Liver (tissue), 9 donors: ENCODE measurements around the gene DAAM1. TPM values are rescaled to one million over a fixed set of nuclear protein-coding genes. Genes with fewer than 3 reads are reported as not detected.

Experiments
- DNase-seq: peaks from one replicate; pipeline ENCODE4 v3.0.0-alpha.2; 2017; ENCODE audit warnings: low spot score
- H3K27ac ChIP-seq, 2 donors: one replicate each; pipeline ENCODE4 v1.7.0; 2013; ENCODE audit warnings: inconsistent platforms in 2 of 2, low read length in 2 of 2, control low read depth in 1 of 2, low read depth in 1 of 2, mild to moderate bottlenecking in 1 of 2
- H3K27me3 ChIP-seq, 4 donors: one replicate each; pipeline versions ENCODE4 v1.6.1 to v1.7.0; 2013; ENCODE audit warnings: low read length in 3 of 4, inconsistent platforms in 1 of 4, mild to moderate bottlenecking in 1 of 4, moderate library complexity in 1 of 4; ENCODE audit not compliant: control insufficient read depth in 4 of 4, insufficient read depth in 4 of 4
- H3K36me3 ChIP-seq, 4 donors: one replicate each; pipeline versions ENCODE4 v1.6.1 to v1.7.0; 2013; ENCODE audit warnings: low read length in 3 of 4, mild to moderate bottlenecking in 3 of 4, low read depth in 1 of 4, moderate library complexity in 1 of 4; ENCODE audit not compliant: control insufficient read depth in 4 of 4, insufficient read depth in 3 of 4
- H3K4me1 ChIP-seq, 4 donors: one replicate each; pipeline versions ENCODE4 v1.6.1 to v1.7.0; 2013; ENCODE audit warnings: low read length in 3 of 4, mild to moderate bottlenecking in 3 of 4, moderate library complexity in 1 of 4; ENCODE audit not compliant: control insufficient read depth in 4 of 4, insufficient read depth in 4 of 4
- H3K4me3 ChIP-seq, 3 donors: one replicate each; pipeline versions ENCODE4 v1.6.1 to v1.7.0; 2013; ENCODE audit warnings: low read length in 3 of 3, control low read depth in 1 of 3, low read depth in 1 of 3, mild to moderate bottlenecking in 1 of 3
- H3K9ac ChIP-seq, 2 donors: one replicate each; pipeline ENCODE4 v1.7.0; 2013; ENCODE audit warnings: low read length in 2 of 2, mild to moderate bottlenecking in 2 of 2, moderate library complexity in 2 of 2, control low read depth in 1 of 2, low read depth in 1 of 2
- H3K9me3 ChIP-seq, 4 donors: one replicate each; pipeline versions ENCODE4 v1.6.1 to v1.7.0; 2013; ENCODE audit warnings: low read length in 3 of 4; ENCODE audit not compliant: control insufficient read depth in 4 of 4
- CTCF ChIP-seq: fragments of 150-350 bp; IDR thresholded peaks from 2 replicates; pipeline ENCODE4 v1.5.1; 2017; ENCODE audit warnings: improper control_type of control experiment, low read depth, low read length; ENCODE audit not compliant: missing input control
- FOXA2 ChIP-seq: IDR thresholded peaks from 2 replicates; pipeline ENCODE4 v1.6.1; 2016; ENCODE audit warnings: antibody characterized with exemption
- GABPA ChIP-seq, 2 donors: IDR thresholded peaks in 1 of 2; conservative IDR thresholded peaks in 1 of 2; 2 replicates each; pipeline ENCODE4 v1.6.1; 2016; ENCODE audit warnings: antibody characterized with exemption in 2 of 2, mild to moderate bottlenecking in 1 of 2, moderate library complexity in 1 of 2
- HNF4A ChIP-seq, 2 donors: conservative IDR thresholded peaks; 2 replicates each; pipeline ENCODE4 v1.6.1; 2016; ENCODE audit warnings: antibody characterized with exemption in 2 of 2, mild to moderate bottlenecking in 2 of 2
- HNF4G ChIP-seq: IDR thresholded peaks from 2 replicates; pipeline ENCODE4 v1.6.1; 2016; ENCODE audit warnings: antibody characterized with exemption
- MAX ChIP-seq: IDR thresholded peaks from 2 replicates; pipeline ENCODE4 v1.6.1; 2016; ENCODE audit warnings: antibody characterized with exemption
- REST ChIP-seq: IDR thresholded peaks from 2 replicates; pipeline ENCODE4 v1.6.1; 2016; ENCODE audit warnings: antibody characterized with exemption, mild to moderate bottlenecking
- ZBTB33 ChIP-seq: IDR thresholded peaks from 2 replicates; pipeline ENCODE4 v1.6.1; 2016; ENCODE audit warnings: antibody characterized with exemption
- WGBS: extraction: QIAGEN DNeasy Blood & Tissue Kit; methylation state at CpG from one replicate; pipeline ENCODE4 v1.1.7; 2013; 5-methylcytosine and 5-hydroxymethylcytosine counted together
- polyA plus RNA-seq, 2 donors: library from polyadenylated mRNA; stranded (reverse) in 1 of 2; unstranded in 1 of 2; fragments of 200-250 nt in 1 of 2; fragments of >200 nt in 1 of 2; fragmentation: Nextera tagmentation in 1 of 2; extraction: Ambion mirVana in 1 of 2; gene quantifications; one replicate each; pipeline versions ENCODE4 v1.2.1 to v1.2.3, GENCODE V29; 2013 to 2015
- total RNA-seq, 2 donors: library from RNA; depleted of rRNA; stranded (reverse); fragments of >200 nt; gene quantifications; one replicate each; pipeline ENCODE4 v1.2.3, GENCODE V29; 2014
- donor health status: healthy.
- donor health status: healthy.
- donor health status: healthy.
- donor health status: healthy.
- donor health status: healthy.

DAAM1 gene
- total and polyA plus RNA-seq, 4 donors: 9.5 to 28.4 (median 18.5) TPM

- H3K9ac ChIP-seq: no peak overlapping the region
- H3K27ac ChIP-seq: no peak overlapping the region
Observed at GRCh38 chr14:59394268-59394667, 205.8 kb downstream of the DAAM1 start.

More at GRCh38 chr14:59394268-59394667, 205.8 kb downstream of the DAAM1 start:
- Histone ChIP-seq H3K4me1 (no peaks in the 10 kb centered on the region), H3K4me3 (no peak overlapping the region), H3K36me3 (no peaks in the 10 kb centered on the region), H3K9me3 (no peaks in the 10 kb centered on the region), H3K27me3 (no peaks in the 10 kb centered on the region)
- no peak for DNase-seq
- TF ChIP-seq HNF4A (conservative IDR thresholded peaks at IDR 0.05) (no peak), HNF4G (no peak), REST (no peak), FOXA2 (no peak), GABPA (IDR thresholded peaks at IDR 0.05 in 1 of 2, conservative IDR thresholded peaks at IDR 0.05 in 1 of 2) (no peak), ZBTB33 (no peak), CTCF (no peak), MAX (no peak)
- WGBS: 89% methylated on average over 4 of the region's 4 CpGs
